COR-L47 (cell line): ENCODE data around the gene GRIA3.

Experiments used
- DNase-seq: peaks from one replicate; lab custom pipeline; 2025; lab: John Stamatoyannopoulos, UW

The GRIA3 gene

DNA sequence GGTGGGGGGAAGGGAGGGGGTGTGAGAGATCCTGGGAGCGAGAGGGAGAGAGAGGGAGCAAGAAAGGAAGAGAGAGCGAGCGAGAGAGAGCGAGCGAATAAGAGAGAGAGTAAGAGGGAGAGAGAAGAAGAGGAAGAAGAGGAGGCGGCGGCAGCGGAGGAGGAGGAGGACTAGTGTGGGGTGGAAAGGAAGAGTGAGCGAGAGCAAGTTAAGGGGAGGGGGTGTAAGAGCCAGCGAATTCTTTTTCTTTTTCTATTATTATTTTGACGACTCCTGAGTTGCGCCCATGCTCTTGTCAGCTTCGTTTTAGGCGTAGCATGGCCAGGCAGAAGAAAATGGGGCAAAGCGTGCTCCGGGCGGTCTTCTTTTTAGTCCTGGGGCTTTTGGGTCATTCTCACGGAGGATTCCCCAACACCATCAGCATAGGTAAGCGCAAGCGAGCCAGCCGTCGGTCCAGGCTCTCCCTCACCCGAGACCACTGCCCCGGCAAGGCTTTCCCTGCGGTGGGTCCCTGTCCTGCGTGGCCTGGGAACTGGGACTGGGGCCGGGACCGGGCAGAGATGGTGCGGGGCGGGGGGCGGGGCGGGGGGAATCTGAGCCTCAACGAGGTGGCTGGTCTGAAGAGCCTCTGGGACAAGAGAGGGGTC lies at the start of gene GRIA3:
TSS of gene GRIA3 (plus strand) at position 60 of the 647 bp plus-strand sequence. CDS start at position 318, 258 bp downstream.
- DNase-seq, result no peak

DNA sequence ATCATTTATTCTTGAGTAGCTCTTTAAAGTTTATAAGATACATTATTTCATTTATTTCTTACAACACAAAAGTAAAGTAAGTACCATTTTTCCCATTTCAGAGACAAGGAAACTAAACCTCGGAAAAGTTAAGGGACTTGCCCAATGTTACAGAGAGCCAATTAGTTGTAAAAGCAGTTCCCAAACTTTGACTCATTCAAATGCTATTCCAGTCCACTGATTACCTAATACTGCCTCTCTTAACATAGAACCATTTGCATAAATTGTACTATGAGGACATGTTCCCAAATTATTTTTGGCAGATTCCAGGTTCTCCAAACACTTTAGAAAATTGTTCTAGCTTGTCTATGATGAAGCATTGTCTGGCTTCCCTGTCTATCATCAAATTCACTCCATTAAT lies 45.6 kb upstream of the GRIA3 start:
- no peak for DNase-seq

- DNase-seq, result no peak
Measured at GRCh38 chrX:123140454-123140853, 43.6 kb upstream of the GRIA3 start.

- DNase-seq, result no peak
Measured at GRCh38 chrX:123140904-123141303, 43.2 kb upstream of the GRIA3 start.

- no peak for DNase-seq
Measured at GRCh38 chrX:123153846-123154335, 30.2 kb upstream of the GRIA3 start.

GRCh38 chrX:123155327-123155726 lies 28.8 kb upstream of the GRIA3 start:
- DNase-seq, result no peak

DNA sequence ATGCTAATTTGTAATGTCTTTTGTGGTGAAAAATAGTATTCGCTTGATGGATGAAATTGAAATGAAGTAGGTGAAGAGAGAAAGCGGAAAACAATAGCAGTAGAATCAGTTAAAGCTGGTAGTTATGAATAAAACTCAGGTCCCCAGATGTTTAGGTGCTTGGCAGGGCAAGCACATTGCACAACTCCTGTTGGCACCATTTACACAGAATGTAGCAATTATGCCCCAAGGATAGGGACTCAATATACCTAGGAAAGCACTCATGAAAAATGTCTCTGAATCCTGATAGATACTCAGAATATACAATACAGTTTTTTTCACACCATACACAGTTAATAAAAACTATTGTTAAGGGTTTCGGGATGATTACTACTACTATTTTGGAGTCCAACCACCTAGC lies 26.5 kb upstream of the GRIA3 start:
- no peak for DNase-seq

DNA sequence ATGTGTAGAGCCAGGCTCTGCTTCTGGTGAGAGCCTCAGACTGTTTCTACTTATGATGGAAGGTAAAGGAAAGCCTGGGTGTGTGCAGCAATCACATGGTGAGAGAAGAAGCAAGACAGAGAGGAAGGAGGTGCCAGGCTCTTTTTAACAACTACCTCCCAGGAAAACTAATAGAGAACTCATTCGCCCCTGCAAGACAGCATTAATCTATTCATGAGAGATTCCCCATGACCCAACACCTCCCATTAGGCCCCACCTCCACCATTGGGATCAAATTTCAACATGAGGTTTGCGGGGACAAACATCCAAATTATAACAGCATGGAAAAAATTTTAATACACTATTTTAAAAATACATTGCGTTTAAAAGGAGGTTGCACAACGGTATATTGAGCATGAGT lies 24.7 kb upstream of the GRIA3 start:
- no peak for DNase-seq

- DNase-seq, result no peak
Measured at GRCh38 chrX:123167621-123168020, 16.5 kb upstream of the GRIA3 start.

- no peak for DNase-seq
Measured at GRCh38 chrX:123169247-123169901, 14.7 kb upstream of the GRIA3 start.

DNA sequence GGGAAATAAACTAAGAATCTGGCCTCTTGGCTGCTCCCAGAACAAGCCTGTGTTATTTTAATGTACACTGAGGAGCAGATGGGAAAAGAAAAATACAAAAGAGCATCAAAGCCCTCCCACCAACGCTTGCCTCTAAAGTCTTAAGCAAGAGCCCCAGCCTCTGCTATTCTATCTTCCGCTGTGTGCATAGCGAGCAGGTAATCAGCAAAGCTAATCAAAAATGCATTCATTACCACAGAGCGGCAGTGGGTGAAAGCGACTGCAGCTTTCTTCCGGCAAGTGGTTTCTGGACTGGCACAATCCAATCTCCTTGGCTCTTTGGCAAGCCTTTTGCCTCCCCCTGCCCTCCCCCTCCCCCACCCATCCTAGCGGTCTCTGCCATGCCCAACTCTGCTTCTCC lies 13.5 kb upstream of the GRIA3 start:
- no peak for DNase-seq

DNA sequence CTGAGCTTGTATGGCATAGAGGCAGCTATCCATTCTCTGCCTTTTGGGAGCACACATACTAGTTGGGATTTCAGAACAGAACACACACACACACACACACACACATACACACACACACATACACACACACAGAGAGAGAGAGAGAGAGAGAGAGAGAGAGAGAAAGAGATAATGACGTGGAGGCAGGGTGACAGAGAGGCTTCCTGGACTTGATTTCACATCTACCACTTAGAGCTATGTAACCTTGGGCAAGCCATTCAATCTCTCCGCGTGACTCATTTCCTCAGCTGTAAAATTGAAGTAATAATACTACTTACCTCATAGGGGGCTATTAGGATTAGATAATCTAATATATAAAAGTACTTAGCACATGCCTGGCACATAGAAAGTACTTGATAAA lies 12.3 kb upstream of the GRIA3 start:
- DNase-seq, result no peak

DNA sequence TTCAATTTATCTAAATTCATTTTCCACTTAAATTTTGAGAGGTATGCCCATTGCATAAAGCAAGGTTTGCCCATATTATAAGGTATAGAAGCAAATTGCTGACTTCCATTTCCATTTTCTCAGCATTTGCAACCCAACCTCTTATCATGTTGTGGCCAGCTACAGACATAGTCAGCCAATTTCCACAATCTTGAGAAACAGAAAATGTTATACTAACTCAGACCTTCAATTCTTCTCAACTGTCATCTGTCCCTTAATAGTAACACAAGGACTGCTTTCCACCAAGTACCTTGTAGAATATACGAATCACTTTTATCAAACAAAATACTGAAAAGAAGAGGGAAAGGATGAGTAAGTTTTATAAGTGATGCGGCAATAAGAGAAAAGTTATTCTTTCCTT lies 11.2 kb upstream of the GRIA3 start:
- no peak for DNase-seq

- DNase-seq, result no peak
Measured at GRCh38 chrX:123173833-123174232, 10.2 kb upstream of the GRIA3 start.

- no peak for DNase-seq
Measured at GRCh38 chrX:123175366-123176122, 8.5 kb upstream of the GRIA3 start.

GRCh38 chrX:123181233-123181914 lies 2.7 kb upstream of the GRIA3 start:
- no peak for DNase-seq

DNA sequence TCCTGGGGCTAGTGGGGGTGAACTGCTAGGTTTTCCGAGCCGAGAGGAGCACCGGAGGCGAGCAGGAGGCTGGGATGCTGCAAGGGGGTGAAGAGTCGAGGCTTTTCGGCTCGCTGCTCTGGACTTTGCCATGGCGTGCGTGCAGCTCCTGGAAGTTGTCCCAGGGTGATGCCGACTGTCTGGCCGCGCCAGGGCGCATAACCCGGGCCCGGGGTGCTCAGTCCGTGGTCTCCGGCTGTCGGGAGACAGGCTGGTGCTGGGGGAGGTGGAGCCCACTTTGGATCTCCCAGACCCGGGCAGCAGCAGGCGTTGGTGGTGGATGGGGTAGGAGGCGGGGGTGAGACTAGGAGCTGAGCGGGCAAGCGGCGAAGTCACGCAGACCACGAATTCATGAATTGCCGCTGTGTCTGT lies 793 bp downstream of the GRIA3 start:
- no peak for DNase-seq

GRCh38 chrX:123185721-123186120 lies 1.6 kb downstream of the GRIA3 start:
- no peak for DNase-seq

DNA sequence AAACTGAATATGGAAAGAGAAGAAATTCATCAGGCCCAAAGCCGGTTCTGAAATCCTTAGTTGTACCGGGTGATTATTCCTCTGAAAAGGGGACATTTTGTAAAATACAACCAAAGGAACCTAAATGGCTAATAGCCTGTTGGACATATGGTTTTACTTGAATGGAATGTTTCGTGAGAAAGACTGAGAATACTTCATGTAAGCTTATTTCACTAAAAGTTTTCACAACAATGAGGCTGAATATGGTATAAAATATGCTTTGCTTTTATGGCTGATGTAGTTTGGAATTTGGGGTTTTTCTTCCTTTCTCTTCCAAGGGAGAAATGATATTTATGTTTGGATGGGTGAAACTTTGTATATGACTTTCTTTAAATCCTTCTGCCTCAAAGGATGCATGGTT lies 2.7 kb downstream of the GRIA3 start:
- DNase-seq, result no peak

GRCh38 chrX:123188081-123188480 lies 4.0 kb downstream of the GRIA3 start:
- DNase-seq, result no peak

DNA sequence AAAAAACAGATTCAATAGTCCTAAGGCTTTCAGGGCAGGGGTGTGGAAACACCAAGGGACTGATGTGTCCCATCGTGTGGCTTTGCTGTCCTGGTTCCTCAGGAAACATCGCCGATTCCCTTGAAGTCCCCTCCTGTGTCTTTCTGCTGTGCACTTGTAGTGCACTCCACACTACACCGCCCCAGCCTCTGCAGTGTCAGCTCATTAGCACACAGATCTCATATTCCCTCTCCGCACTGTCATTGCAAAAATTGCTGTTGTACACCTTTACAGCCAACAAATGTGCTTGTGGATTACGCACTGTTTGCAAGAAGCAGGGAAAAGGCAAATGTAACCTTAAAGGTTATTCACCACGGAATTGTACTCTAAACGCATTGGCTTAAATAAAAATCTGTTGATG lies 5.3 kb downstream of the GRIA3 start:
- DNase-seq, result no peak

GRCh38 chrX:123190096-123190495 lies 6.0 kb downstream of the GRIA3 start:
- no peak for DNase-seq

- DNase-seq, result no peak
Measured at GRCh38 chrX:123193101-123193500, 9.0 kb downstream of the GRIA3 start.
